PC-3 (cell line): Measurements from ENCODE around the gene OR1I1. TPM values are rescaled to one million over a fixed set of nuclear protein-coding genes. Genes with fewer than 3 reads are reported as not detected.

Experiments
- ATAC-seq: fragments of 200-7000 bp; cut with Tn5 transposase; 2 replicates; pipeline ENCODE4 v1.9.1; 2020; ENCODE audit warnings: mild to moderate bottlenecking, moderate library complexity
- BruUV-seq: library from RNA; stranded (reverse); fragments of 400-500 nt; replicated peaks from 2 replicates; lab custom pipeline; 2021; lab: Mats Ljungman, UMichigan
- CTCF ChIA-PET: fragments of 300-600 bp; sonication (Branson Sonifier 250); formaldehyde crosslinking; loops from one replicate; lab custom pipeline; 2022; ENCODE audit warnings: antibody characterized with exemption; lab: Charles Lee
- POLR2A ChIA-PET: fragments of 300-600 bp; sonication (Branson Sonifier 250); formaldehyde crosslinking; loops from one replicate; lab custom pipeline; 2022; ENCODE audit warnings: antibody characterized with exemption; ENCODE audit not compliant: unreplicated experiment; lab: Charles Lee
- DNase-seq: peaks from one replicate; pipeline ENCODE4 v3.0.0-alpha.2; 2015
- H2AFZ ChIP-seq: fragments of 300-600 bp; sonication (generic); 2 replicates; pipeline ENCODE4 v1.6.0; 2016; ENCODE audit warnings: antibody characterized with exemption, low read length
- H3F3A ChIP-seq: fragments of 300-600 bp; sonication (generic); one replicate; pipeline ENCODE4 v1.6.0; 2017; ENCODE audit warnings: antibody characterized with exemption, low read length, control low read depth, mild to moderate bottlenecking; ENCODE audit not compliant: unreplicated experiment
- H3K27ac ChIP-seq: fragments of 300-600 bp; sonication (generic); 2 replicates; pipeline ENCODE4 v1.5.1; 2016; ENCODE audit warnings: mild to moderate bottlenecking, low read length
- H3K27me3 ChIP-seq: fragments of 300-600 bp; sonication (generic); 2 replicates; pipeline ENCODE4 v1.6.1; 2016; ENCODE audit warnings: low read length, mixed read lengths
- H3K36me3 ChIP-seq: fragments of 300-600 bp; sonication (generic); 2 replicates; pipeline ENCODE4 v1.6.1; 2016; ENCODE audit warnings: low read depth, mixed run types, low read length, mixed read lengths
- H3K4me1 ChIP-seq: fragments of 300-600 bp; sonication (generic); 2 replicates; pipeline ENCODE4 v1.5.1; 2016; ENCODE audit warnings: low read length; ENCODE audit not compliant: insufficient read depth
- H3K4me2 ChIP-seq: fragments of 300-600 bp; sonication (generic); 2 replicates; pipeline ENCODE4 v1.6.0; 2016; ENCODE audit warnings: low read length
- H3K4me3 ChIP-seq: fragments of 300-600 bp; sonication (generic); 2 replicates; pipeline ENCODE4 v1.5.1; 2016; ENCODE audit warnings: mild to moderate bottlenecking, low read length, mixed read lengths
- H3K79me2 ChIP-seq: fragments of 300-600 bp; sonication (generic); 2 replicates; pipeline ENCODE4 v1.6.1; 2017; ENCODE audit warnings: low read length, mixed read lengths
- H3K9ac ChIP-seq: fragments of 300-600 bp; sonication (generic); 2 replicates; pipeline ENCODE4 v1.6.0; 2016; ENCODE audit warnings: mild to moderate bottlenecking, low read length
- H3K9me2 ChIP-seq: fragments of 300-600 bp; sonication (generic); replicated peaks from 2 replicates; pipeline ENCODE4 v1.6.1; 2016; ENCODE audit warnings: mixed run types, low read length, mixed read lengths
- H3K9me3 ChIP-seq: fragments of 300-600 bp; sonication (generic); 2 replicates; pipeline ENCODE4 v1.6.1; 2016; ENCODE audit warnings: low read length, mixed read lengths
- H4K20me1 ChIP-seq: fragments of 300-600 bp; sonication (generic); 2 replicates; pipeline ENCODE4 v1.6.1; 2016; ENCODE audit warnings: low read length, mixed read lengths
- EZH2 ChIP-seq: fragments of 300-600 bp; sonication (generic); IDR thresholded peaks from one replicate; pipeline ENCODE4 v1.6.1; 2017; ENCODE audit warnings: antibody characterized with exemption, mild to moderate bottlenecking, low read length; ENCODE audit not compliant: unreplicated experiment
- EZH2phosphoT487 ChIP-seq: fragments of 300-600 bp; sonication (generic); IDR thresholded peaks from 2 replicates; pipeline ENCODE4 v1.6.1; 2018; ENCODE audit warnings: mild to moderate bottlenecking, antibody characterized with exemption, low read length, borderline replicate concordance
- intact Hi-C: fragments of 100-400 bp; cut with micrococcal nuclease; formaldehyde crosslinking; loops from 2 replicates; pipeline ENCODE4 v1.9.0; 2023
- total RNA-seq: library from RNA; depleted of rRNA; stranded (reverse); fragments of >200 nt; gene quantifications from 2 replicates; pipeline ENCODE4 v1.2.3, GENCODE V29; 2014
- TF ChIP-seq, protein P1 (sequence below): fragments of 300-600 bp; sonication (generic); conservative IDR thresholded peaks from 2 replicates; pipeline ENCODE4 v1.5.1; 2017; ENCODE audit warnings: antibody characterized with exemption, low read depth, mild to moderate bottlenecking, low read length

Gene OR1I1
- total RNA-seq, 1 experiment from 2014 or later, result not detected

DNA sequence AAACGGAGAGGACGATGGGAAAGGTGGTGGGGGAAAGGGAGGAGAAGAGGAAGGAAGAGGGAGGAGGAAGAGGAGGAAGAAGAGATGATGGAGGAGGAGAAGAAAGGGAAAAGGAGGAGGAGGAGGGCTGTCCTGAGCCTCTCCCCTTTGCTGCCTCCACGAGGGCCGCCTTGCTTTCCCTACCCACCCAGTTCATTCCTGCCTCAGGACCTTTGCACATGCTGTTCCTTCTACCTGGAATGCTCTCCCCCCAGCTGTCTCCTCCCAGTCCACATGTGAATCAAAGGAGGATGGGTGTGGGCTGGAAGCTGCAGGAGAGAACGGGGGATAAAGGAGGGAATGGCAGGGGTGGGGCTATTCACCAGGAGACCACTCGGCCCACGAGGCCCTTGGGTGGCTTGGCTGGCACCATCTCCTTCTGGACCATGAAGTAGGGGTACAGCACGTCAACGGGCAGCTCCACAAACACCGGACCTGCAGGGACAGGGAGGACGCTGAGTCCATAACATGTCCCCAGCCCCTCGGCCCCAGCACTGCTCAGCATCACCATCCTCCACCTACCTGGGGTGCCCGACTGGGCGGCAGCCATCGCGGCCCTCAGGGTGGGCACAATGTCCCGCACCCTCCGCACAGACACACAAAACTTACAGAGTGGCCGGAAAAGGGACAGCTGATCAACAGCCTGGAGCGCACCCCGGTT is 40.5 kb downstream of the OR1I1 start:
- Histone ChIP-seq H4K20me1 (no peaks in the 10 kb centered on the region), H3K4me3 (no peak overlapping the region), H3K4me2 (no peak overlapping the region), H3K9me3 (no peaks in the 10 kb centered on the region), H3K9ac (no peak overlapping the region), H3K9me2 (no peaks in the 10 kb centered on the region), H3K27ac (no peak overlapping the region), H3K4me1 (peaks cover 15% of the 10 kb centered on the region), H3K36me3 (peaks cover 17% of the 10 kb centered on the region), H3K79me2 (peaks cover 27% of the 10 kb centered on the region), H3K27me3 (no peaks in the 10 kb centered on the region), H2AFZ (no peak overlapping the region), H3F3A (no peaks in the 10 kb centered on the region)
- DNase-seq (no peak), ATAC-seq (no peak)
- no TSS peak for BruUV-seq
- POLR2A ChIA-PET, result no interaction called here
- intact Hi-C loops, result no loop called here
- CTCF ChIA-PET, result no interaction called here
- no peak for TF ChIP-seq EZH2
- TF ChIP-seq EZH2phosphoT487, result no peak

DNA sequence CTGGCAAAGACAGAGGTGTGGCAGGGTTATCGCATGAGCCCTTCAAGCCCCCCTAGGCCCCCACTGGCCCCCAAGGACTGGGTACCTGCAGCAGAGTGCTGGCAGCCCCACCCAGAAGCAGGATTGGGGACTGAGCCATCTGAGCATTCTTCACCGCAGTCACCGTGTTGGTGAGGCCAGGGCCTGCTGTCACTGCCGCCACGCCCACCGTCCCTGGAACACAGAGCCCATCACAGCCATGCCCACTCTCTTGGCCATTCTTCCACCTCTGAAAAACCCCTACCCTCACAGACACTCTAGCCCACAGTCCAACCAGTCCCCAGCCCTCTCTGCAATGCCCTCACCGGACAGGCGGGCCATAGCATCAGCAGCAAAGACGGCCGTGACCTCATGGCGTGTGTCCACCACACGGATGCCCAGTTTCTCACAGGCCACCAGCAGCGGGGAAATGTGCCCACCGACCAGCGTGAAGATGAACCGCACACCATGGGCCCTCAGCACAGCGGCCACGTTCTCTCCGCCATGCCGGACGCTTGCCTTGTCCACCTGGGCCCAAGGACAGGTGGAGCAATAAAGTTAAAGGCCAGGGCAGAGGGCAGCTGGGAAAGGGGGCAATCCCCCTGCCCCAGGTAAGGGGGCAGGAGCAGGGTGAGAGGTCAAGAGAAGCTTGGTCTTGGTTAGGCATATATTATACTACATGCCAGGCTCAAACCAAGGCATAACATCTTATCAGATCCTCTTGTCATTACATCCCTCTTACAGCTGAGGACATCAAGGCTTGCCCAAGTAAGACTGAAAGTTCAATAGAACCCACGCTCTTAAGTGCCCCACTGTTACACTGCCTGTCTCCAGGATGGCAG is 41.2 kb downstream of the OR1I1 start:
- Histone ChIP-seq H3K9me3 (no peaks in the 10 kb centered on the region), H3K4me3 (no peak overlapping the region), H3K4me1 (peaks cover 15% of the 10 kb centered on the region), H3K4me2 (peak overlapping the region; percentile 96; the same call in 1 of the 2 replicates), H3K27me3 (no peaks in the 10 kb centered on the region), H3K9ac (no peak overlapping the region), H4K20me1 (no peaks in the 10 kb centered on the region), H3K79me2 (peaks cover 27% of the 10 kb centered on the region), H3K27ac (no peak overlapping the region), H3K9me2 (no peaks in the 10 kb centered on the region), H2AFZ (no peak overlapping the region), H3K36me3 (peaks cover 15% of the 10 kb centered on the region), H3F3A (no peaks in the 10 kb centered on the region)
- no TSS peak for BruUV-seq
- TF ChIP-seq EZH2phosphoT487 (no peak), EZH2 (no peak)
- TF ChIP-seq, protein P1, sequence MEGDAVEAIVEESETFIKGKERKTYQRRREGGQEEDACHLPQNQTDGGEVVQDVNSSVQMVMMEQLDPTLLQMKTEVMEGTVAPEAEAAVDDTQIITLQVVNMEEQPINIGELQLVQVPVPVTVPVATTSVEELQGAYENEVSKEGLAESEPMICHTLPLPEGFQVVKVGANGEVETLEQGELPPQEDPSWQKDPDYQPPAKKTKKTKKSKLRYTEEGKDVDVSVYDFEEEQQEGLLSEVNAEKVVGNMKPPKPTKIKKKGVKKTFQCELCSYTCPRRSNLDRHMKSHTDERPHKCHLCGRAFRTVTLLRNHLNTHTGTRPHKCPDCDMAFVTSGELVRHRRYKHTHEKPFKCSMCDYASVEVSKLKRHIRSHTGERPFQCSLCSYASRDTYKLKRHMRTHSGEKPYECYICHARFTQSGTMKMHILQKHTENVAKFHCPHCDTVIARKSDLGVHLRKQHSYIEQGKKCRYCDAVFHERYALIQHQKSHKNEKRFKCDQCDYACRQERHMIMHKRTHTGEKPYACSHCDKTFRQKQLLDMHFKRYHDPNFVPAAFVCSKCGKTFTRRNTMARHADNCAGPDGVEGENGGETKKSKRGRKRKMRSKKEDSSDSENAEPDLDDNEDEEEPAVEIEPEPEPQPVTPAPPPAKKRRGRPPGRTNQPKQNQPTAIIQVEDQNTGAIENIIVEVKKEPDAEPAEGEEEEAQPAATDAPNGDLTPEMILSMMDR, result no peak
- CTCF ChIA-PET, result no interaction called here
- POLR2A ChIA-PET, result no interaction called here
- no peak for DNase-seq
- no peak for ATAC-seq
- intact Hi-C loops, result no loop called here

DNA sequence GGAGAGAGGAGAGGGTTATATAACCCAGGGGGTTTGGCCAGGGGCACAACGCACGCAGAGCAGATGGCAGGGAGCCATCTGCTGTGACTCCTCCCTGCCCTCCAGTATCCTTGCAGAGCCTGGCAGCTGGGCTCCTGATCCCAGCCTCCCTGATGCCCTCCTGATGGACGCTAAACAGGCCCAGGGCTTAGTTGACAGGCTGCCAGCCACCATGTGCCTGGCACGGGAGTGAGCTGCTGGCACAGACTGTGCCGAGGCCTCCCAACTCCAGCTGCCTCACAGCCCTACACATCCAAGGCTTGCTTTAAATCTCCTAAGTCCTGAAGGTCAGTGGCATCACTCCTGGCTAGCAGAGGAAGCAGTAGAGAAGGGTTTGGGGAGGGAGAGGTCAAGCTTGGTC is 41.9 kb downstream of the OR1I1 start:
- Histone ChIP-seq H4K20me1 (no peaks in the 10 kb centered on the region), H3K79me2 (peaks cover 27% of the 10 kb centered on the region), H3K4me1 (peaks cover 16% of the 10 kb centered on the region), H3K9ac (no peak overlapping the region; the same call in 1 of the 2 replicates), H3F3A (no peaks in the 10 kb centered on the region), H3K9me2 (no peaks in the 10 kb centered on the region), H3K27me3 (no peaks in the 10 kb centered on the region), H3K27ac (no peak overlapping the region), H3K36me3 (peaks cover 9% of the 10 kb centered on the region), H2AFZ (no peak overlapping the region), H3K4me3 (peak overlapping the region; percentile 90; the same call in 1 of the 2 replicates), H3K4me2 (peak overlapping the region; percentile 96), H3K9me3 (no peaks in the 10 kb centered on the region)
- BruUV-seq, result no TSS peak
- ChIA-PET CTCF (no interaction called here), POLR2A (no interaction called here)
- intact Hi-C loops, result no loop called here
- DNase-seq (no peak), ATAC-seq (no peak)
- TF ChIP-seq, protein P1, result no peak
- TF ChIP-seq EZH2, result no peak
- no peak for TF ChIP-seq EZH2phosphoT487
